GM20431 (cell line): ENCODE results near the gene STRN3.
"Not testable (repeated sequence)": the region's sequence is repeated elsewhere in the genome, so short reads cannot be mapped to it uniquely, and the experiment has no call there.

Experiments used
- in situ Hi-C: fragments of 300-500 bp; cut with MseI, MboI; formaldehyde crosslinking; loops from one replicate; pipeline ENCODE4 v1.15.0; 2020; ENCODE audit warnings: low sequenced_read_pairs; ENCODE audit not compliant: unreplicated experiment

STRN3 gene

GRCh38 chr14:31037709-31038221 lies 11.6 kb upstream of the STRN3 start:
- in situ Hi-C loops: no loop called here

DNA sequence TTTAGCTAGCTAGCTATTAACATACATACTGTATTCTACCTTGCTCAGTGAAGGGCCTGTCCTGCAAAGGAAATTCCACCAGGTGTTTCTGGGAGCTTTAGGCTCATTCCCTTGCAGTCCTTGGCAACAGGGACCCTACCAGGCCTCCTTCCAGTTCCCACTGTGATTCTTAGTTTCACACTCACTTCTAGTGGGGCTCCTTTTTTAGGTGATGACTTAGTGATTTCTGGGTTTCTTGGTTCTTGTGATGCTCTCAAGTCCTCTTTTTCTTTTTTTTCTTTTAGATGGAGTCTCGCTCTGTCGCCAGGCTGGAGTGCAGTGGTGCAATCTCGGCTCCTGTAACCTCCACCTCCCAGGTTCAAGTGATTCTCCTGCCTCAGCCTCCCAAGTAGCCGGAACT lies 10.4 kb upstream of the STRN3 start:
- in situ Hi-C loops: no loop called here

GRCh38 chr14:31030469-31030868 lies 4.3 kb upstream of the STRN3 start:
- in situ Hi-C loops: no loop called here

- in situ Hi-C loops: no loop called here
These were observed 3.1 kb upstream of the STRN3 start for GRCh38 chr14:31029016-31029970.

DNA sequence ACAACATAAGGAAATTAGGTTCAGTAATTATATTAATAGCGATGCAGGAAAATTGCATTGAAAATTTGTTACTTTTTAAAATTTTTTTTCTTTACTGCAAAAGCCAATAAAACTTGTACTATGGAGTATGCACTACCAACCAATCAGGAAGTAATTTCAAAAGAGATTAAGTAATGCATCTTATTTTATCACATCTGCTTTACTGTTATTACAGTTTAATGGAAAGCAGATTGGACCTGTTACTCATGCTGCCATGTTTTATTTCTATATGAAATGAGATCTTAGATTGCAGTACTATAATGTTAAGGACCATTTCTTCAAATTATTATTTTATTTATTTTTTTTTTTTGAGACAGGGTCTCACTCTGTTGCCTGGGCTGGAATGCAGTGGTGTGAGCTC lies 1.7 kb upstream of the STRN3 start:
- in situ Hi-C loops: no loop called here

GRCh38 chr14:31026450-31027235 lies 464 bp upstream of the STRN3 start:
- in situ Hi-C loops: no loop called here

GRCh38 chr14:31025367-31026076 lies 657 bp downstream of the STRN3 start, which contains the start of gene AP4S1:
TSS of gene AP4S1 (plus strand) at chr14:31025649. CDS start at chr14:31066197, 40,548 bp downstream.
- in situ Hi-C loops: no loop called here

GRCh38 chr14:31024577-31025366 lies 1.4 kb downstream of the STRN3 start:
- in situ Hi-C loops: no loop called here

GRCh38 chr14:31024010-31024480 lies 2.1 kb downstream of the STRN3 start:
- in situ Hi-C loops: no loop called here

DNA sequence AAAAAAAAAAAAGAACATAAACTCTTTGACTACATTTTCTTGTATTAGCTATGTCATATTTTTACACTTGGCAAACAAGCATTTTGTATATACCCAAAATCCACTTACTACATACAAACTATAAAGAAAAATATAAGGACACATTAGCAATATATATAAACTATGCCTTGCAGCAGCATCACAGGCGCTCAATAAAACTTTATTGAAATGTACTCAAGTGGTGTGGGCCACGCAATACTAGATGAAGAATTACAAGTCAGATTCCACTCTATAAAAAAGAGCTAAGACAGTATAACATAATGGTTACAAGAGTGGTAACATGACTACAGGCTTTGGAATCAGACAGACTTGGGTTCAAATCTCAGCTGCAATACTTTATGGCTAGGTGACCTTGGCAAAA lies 3.8 kb downstream of the STRN3 start:
- in situ Hi-C loops: no loop called here

DNA sequence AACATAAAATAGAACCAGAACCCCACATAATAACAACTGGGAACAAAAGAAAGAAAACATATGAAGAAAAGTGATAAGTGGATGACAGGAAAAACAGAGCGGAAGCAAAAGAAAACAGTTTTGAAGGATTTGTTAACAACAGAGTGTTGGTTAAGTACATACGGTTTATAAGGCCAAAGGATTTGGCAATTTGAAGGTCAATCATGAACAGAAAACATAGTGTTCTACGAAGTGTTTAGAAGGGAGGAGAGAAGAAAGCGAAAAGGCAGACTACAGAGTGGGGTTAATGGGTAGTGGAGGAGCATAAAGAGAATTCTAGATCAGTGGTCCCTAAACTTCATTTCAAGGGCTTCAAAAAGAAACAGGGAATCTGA lies 4.6 kb downstream of the STRN3 start:
- in situ Hi-C loops: no loop called here

DNA sequence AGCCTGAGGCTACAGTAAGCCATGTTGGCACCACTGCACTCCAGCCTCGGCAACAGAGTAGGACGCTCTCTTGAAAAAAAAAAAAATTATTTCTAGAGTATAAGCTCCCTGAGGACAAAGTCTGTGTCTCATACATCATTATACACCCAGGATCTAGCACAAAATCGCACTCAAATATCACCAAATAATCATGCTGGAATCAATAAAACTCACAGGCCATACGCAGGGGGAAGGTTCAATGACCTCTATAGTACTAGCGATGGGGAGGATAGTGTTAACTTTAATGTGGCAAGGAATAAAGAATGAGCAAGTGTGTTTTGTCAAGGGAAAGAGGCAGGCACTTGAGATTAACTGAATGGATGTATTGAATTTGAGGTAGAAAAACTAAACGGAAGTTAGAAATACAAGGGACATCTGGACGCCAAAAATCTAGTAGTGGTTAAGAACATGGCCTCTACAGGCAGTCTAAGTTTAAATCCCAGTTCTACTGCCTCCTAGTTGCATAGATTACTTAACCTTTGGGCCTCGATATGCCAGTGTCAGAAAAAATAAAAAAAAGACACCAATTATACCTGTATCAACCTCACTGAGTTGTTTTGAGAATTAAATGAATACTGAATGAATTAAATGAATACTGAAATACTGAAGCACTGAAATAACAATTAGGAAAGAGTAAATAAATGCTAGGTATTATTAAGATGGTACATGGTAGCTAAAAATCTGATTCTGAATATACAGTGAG lies 5.2 kb downstream of the STRN3 start:
- in situ Hi-C loops: no loop called here

- in situ Hi-C loops: no loop called here
These were observed 8.0 kb downstream of the STRN3 start for GRCh38 chr14:31018057-31018645.

DNA sequence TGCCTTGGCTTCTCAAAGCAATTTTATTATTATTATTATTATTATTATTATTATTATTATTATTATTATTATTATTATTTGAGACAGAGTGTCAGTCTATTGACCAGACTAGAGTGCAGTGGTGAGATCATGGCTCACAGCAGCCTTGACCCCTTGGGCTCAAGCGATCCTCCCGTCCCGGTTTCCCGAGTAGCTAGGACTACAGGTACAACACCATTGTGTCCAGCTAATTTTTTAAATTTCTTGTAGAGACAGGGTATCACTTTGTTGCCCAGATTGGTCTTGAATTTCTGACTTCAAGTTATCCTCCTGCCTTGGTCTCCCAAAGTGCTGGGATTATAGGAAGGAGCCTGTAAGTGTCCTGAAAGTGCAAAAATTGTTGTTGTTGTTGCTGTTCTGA lies 12.3 kb downstream of the STRN3 start:
- in situ Hi-C loops: no loop called here

GRCh38 chr14:31010935-31011334 lies 15.2 kb downstream of the STRN3 start:
- in situ Hi-C loops: no loop called here

DNA sequence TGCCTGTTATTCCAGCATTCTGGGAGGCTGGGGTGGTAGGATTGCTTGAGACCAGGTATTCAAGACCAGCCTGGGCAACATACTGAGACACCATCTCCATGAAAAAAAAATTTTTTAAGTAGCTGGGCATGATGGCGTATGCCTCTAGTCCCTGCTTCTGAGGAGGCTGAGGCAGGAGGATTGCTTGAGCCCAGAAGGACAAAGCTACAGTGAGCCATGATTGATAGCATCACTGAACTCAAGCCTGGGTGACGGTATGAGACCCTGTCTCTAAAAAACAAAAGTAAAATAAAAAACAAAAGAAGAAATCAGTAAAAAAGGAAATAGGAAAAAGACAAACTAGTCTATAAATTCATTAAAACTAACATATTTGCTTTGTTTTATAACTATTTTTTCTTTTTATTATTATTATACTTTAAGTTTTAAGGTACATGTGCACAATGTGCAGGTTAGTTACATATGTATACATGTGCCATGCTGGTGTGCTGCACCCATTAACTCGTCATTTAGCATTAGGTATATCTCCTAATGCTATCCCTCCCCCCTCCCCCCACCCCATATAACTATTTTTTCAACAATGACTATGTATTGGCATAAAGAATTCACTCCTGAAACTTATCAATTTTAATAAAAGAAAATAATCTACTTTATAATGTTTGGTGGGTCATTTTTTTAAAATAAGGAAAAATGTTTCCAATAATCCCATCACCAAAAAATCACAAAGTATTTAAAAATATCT lies 16.2 kb downstream of the STRN3 start:
- in situ Hi-C loops: no loop called here

- in situ Hi-C loops: no loop called here
These were observed 19.5 kb downstream of the STRN3 start for GRCh38 chr14:31006703-31007102.

DNA sequence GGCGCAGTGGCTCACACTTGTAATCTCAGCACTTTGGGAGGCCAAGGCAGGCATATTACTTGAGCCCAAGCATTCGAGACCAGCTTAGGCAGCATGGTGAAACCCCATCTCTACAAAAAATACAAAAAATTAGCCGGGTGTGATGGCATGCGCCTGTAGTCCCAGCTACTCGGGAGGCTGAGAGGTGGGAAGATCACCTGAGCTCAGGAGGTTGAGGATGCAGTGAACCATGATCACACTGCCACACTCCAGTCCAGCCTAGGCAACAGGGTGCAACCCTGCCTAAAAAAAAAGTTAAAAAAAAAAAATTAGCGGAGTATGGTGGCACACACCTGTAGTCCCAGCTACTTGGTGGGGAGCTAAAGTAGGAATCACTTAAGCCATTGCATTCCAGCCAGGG lies 22.2 kb downstream of the STRN3 start:
- in situ Hi-C loops: not testable (repeated sequence)
